K562 (cell line): ENCODE results near the gene CISD3. TPM values are rescaled to one million over a fixed set of nuclear protein-coding genes. Genes with fewer than 3 reads are reported as not detected.

Source experiments
- ATAC-seq: fragments of 200-7000 bp; cut with Tn5 transposase; 3 replicates; pipeline ENCODE4 v1.9.1; 2020; ENCODE audit warnings: moderate library complexity
- BruUV-seq: library from RNA; stranded (reverse); fragments of 400-500 nt; replicated peaks from 2 replicates; lab custom pipeline; 2021; lab: Mats Ljungman, UMichigan
- CTCF ChIA-PET: fragments of 300-600 bp; formaldehyde crosslinking; extraction: SDS; loops from one replicate; lab custom pipeline; 2021; ENCODE audit warnings: low intra/inter-chr PET ratio; lab: Yijun Ruan, JAX
- POLR2A ChIA-PET: fragments of 300-600, 350-650 bp; sonication (Branson Sonifier 250); formaldehyde crosslinking; extraction: SDS; loops from one replicate; lab custom pipeline; 2021; ENCODE audit warnings: antibody characterized with exemption, inconsistent platforms; lab: Yijun Ruan, JAX
- DNase-seq, 4 experiments: peaks; one replicate each; pipeline versions ENCODE4 v3.0.0 to v3.0.0-alpha.2; 2011 to 2018; ENCODE audit warnings: low spot score in 3 of 4, mixed read lengths in 3 of 4; ENCODE audit errors: extremely low read depth in 1 of 4
- FAIRE-seq: peaks from 2 replicates; lab custom pipeline; 2011; peaks lifted over from hg19 to GRCh38; lab: Jason Lieb, UNC
- H2AFZ ChIP-seq: 2 replicates; pipeline ENCODE4 v1.6.0; 2011; ENCODE audit warnings: low read depth, low read length, control low read depth, inconsistent platforms
- H3K27ac ChIP-seq: fragments of 200-600 bp; 3 replicates; pipeline ENCODE4 v1.8.0; 2011; ENCODE audit warnings: low read depth, mild to moderate bottlenecking, control low read depth, inconsistent platforms, low read length, moderate library complexity, mixed read lengths; ENCODE audit errors: extremely low read depth
- H3K27me3 ChIP-seq, 2 experiments: fragments of 300-600 bp in 1 of 2; 2 replicates in 1 of 2; 3 replicates in 1 of 2; pipeline versions ENCODE4 v1.6.0 to v1.8.0; 2011; ENCODE audit warnings: inconsistent platforms in 2 of 2, low read length in 2 of 2, mild to moderate bottlenecking in 1 of 2, mixed read lengths in 1 of 2, moderate library complexity in 1 of 2; ENCODE audit not compliant: control insufficient read depth in 2 of 2, insufficient read depth in 2 of 2
- H3K36me3 ChIP-seq: fragments of 300-600 bp; 3 replicates; pipeline ENCODE4 v1.8.0; 2011; ENCODE audit warnings: mild to moderate bottlenecking, low read length, inconsistent platforms; ENCODE audit not compliant: control insufficient read depth, insufficient read depth
- H3K4me1 ChIP-seq, 2 experiments: fragments of 200-600 bp in 1 of 2; replicated peaks in 1 of 2; 2 replicates in 1 of 2; 3 replicates in 1 of 2; pipeline versions ENCODE4 v1.5.1 to v1.8.0; 2011; ENCODE audit warnings: inconsistent platforms in 2 of 2, low read length in 2 of 2, mild to moderate bottlenecking in 1 of 2, mixed read lengths in 1 of 2, moderate library complexity in 1 of 2; ENCODE audit not compliant: control insufficient read depth in 2 of 2, insufficient read depth in 2 of 2
- H3K4me2 ChIP-seq: 2 replicates; pipeline ENCODE4 v1.6.1; 2011; ENCODE audit warnings: low read length, control low read depth, inconsistent platforms, mixed read lengths; ENCODE audit not compliant: insufficient read depth
- H3K4me3 ChIP-seq: fragments of 200-600 bp; sonication (generic), shearing (Covaris generic); 2 replicates; pipeline ENCODE4 v1.5.1; 2016; ENCODE audit warnings: control low read depth, inconsistent platforms
- H3K79me2 ChIP-seq: fragments of 200-600 bp; 3 replicates; pipeline ENCODE4 v1.8.0; 2011; ENCODE audit warnings: low read length, inconsistent platforms; ENCODE audit not compliant: control insufficient read depth, insufficient read depth
- H3K9ac ChIP-seq, 2 experiments: 2 replicates each; pipeline versions ENCODE4 v1.6.0 to v1.6.1; 2011; ENCODE audit warnings: low read depth in 2 of 2, low read length in 2 of 2, control low read depth in 1 of 2, inconsistent platforms in 1 of 2, mild to moderate bottlenecking in 1 of 2, mixed read lengths in 1 of 2; ENCODE audit not compliant: insufficient read depth in 1 of 2
- H3K9me1 ChIP-seq: one replicate; pipeline ENCODE4 v1.6.0; 2011; ENCODE audit warnings: inconsistent platforms, mild to moderate bottlenecking, low read length, moderate library complexity; ENCODE audit not compliant: control insufficient read depth, insufficient read depth
- H3K9me3 ChIP-seq: replicated peaks from 2 replicates; pipeline ENCODE4 v1.5.1; 2011; ENCODE audit warnings: low read depth, low read length, inconsistent platforms; ENCODE audit not compliant: control insufficient read depth, insufficient read depth
- H4K20me1 ChIP-seq: replicated peaks from 2 replicates; pipeline ENCODE4 v1.6.1; 2011; ENCODE audit warnings: low read length, inconsistent platforms, mixed read lengths; ENCODE audit not compliant: control insufficient read depth, insufficient read depth
- DMBX1 ChIP-seq: fragments of 250-450 bp; sonication (Bioruptor Pico); IDR thresholded peaks from 2 replicates; pipeline ENCODE4 v1.8.0; 2022; ENCODE audit warnings: inconsistent platforms, mild to moderate bottlenecking, moderate library complexity, borderline replicate concordance
- HDAC6 ChIP-seq: IDR thresholded peaks from 2 replicates; pipeline ENCODE4 v1.6.1; 2012; ENCODE audit warnings: low read depth, mild to moderate bottlenecking, control low read depth, inconsistent platforms, low read length, moderate library complexity
- KHSRP ChIP-seq: fragments of 450-650 bp; IDR thresholded peaks from 2 replicates; pipeline ENCODE4 v1.6.1; 2017
- NELFE ChIP-seq: IDR thresholded peaks from 2 replicates; pipeline ENCODE4 v1.6.1; 2011; ENCODE audit warnings: mild to moderate bottlenecking; ENCODE audit not compliant: insufficient read depth, insufficient read length
- NR2C2 ChIP-seq, 2 experiments: fragments of 200-800 bp in 1 of 2; sonication (Bioruptor generic) in 1 of 2; sonication (generic) in 1 of 2; formaldehyde crosslinking in 1 of 2; IDR thresholded peaks; 2 replicates each; pipeline versions ENCODE4 v1.6.1 to v1.8.0; 2016 to 2022; ENCODE audit warnings: mild to moderate bottlenecking in 1 of 2, missing compliant biosample characterization in 1 of 2, missing genetic modification characterization in 1 of 2, missing genetic modification reagents in 1 of 2
- RCOR1 ChIP-seq, 2 experiments: IDR thresholded peaks; 2 replicates each; pipeline ENCODE4 v1.6.1; 2012; ENCODE audit warnings: low read depth in 2 of 2, low read length in 2 of 2, borderline replicate concordance in 1 of 2, improper control_type of control experiment in 1 of 2
- WGBS: fragments of 100-300 bp; shearing (Covaris generic); methylation state at CpG from one replicate; pipeline ENCODE4 v1.1.6; 2016; ENCODE audit warnings: low coverage, mixed read lengths; ENCODE audit not compliant: insufficient coverage; ENCODE audit errors: missing lambda C conversion rate; 5-methylcytosine and 5-hydroxymethylcytosine counted together
- in situ Hi-C: fragments of 300-500 bp; cut with MboI; formaldehyde crosslinking; loops from 4 replicates; pipeline ENCODE4 v1.15.0; 2018; ENCODE audit warnings: inconsistent platforms, mixed read lengths
- intact Hi-C: fragments of 100-400 bp; cut with micrococcal nuclease; formaldehyde crosslinking; loops from 2 replicates; pipeline ENCODE4 v1.14.2; 2022
- polyA plus RNA-seq, 8 experiments: library from polyadenylated mRNA; depleted of rRNA in 4 of 8; stranded (reverse) in 5 of 8; unstranded in 3 of 8; fragments of >200 nt; fragmentation: Nextera tagmentation in 2 of 8; fragmentation: Illumina TruSeq in 1 of 8; extraction: Ambion mirVana in 2 of 8; extraction: Trizol in 1 of 8; gene quantifications; 2 replicates each; pipeline versions ENCODE4 v1.2.1 to v1.2.3, GENCODE V29; 2011 to 2014; ENCODE audit warnings: inconsistent platforms in 1 of 8, missing spikeins in 1 of 8
- total RNA-seq, 7 experiments: library from RNA; depleted of rRNA in 6 of 7; stranded (reverse); fragments of >200 nt in 6 of 7; fragmentation: Illumina TruSeq in 2 of 7; extraction: Trizol in 2 of 7; gene quantifications; 2 replicates each; pipeline versions ENCODE4 v1.2.1 to v1.2.3, GENCODE V29; 2011 to 2021; ENCODE audit warnings: low replicate concordance in 1 of 7

The CISD3 gene
- total and polyA plus RNA-seq, 9 of the 15 experiments (the other 6 are each of a cell fraction or from before 2014, with no cell fraction given), result 5.0 to 60.7 (median 15.7) TPM

DNA sequence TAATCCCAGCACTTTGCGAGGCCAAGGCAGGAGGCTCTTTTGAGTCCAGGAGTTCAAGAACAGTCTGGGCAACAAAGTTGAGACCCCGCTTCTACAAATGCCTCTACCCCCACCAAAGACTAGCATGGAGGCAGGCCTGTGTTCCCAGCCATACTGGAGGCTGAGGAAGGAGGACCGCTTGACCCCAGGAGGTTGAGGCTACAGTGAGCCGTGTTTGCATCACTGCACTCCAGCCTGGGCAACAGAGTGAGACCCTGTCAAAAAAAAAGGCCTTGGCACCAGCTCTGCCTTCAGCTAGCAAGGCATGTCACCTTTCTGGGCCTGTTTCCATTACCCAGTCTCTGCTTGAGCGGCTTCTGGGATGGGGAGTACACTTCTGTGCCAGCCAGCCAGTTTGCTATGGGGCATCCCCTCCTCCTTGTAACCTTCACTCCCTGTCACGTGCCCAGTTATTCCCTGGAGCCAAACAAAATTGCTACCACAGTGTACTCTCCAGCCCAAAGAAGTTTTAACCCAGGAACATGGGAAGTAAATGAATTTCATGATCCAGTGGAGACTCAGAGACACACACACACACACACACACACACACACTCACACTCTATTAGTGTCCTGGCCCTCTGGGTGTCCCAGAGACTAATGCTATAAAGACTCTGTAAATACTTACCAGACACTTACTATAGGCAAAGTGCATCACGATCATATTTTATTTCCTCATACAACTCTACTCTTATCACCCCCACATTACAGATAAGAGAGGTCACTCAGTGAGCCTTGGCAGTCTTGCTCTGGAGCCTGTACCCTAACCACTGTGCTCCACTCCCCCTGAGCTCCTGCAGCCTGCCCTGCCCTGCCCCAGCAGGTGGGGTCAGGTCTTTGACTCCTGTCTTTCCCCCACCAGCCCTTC, 2.5 kb downstream of the CISD3 start:
- no peak for DNase-seq
- Histone ChIP-seq H4K20me1 (0 out of 2 replicates have a peak, but pooled peaks cover 3% of the 10 kb centered on the region), H2AFZ (no peak overlapping the region), H3K9me1 (peaks cover 3% of the 10 kb centered on the region), H3K4me3 (0 out of 2 replicates have a peak overlapping the region, but pooled peaks have one; percentile 2), H3K36me3 (peaks cover 54% of the 10 kb centered on the region; the same call in 2 of the 3 replicates), H3K9me3 (no peaks in the 10 kb centered on the region), H3K4me1 (peaks cover 42 to 76% of the 10 kb centered on the region in 2 experiments), H3K9ac (peak overlapping the region in 1 of 2 experiments; percentile 96; a peak in 2 of 4 replicates), H3K27me3 (no peaks in the 10 kb centered on the region), H3K4me2 (no peak overlapping the region), H3K79me2 (peaks cover 24% of the 10 kb centered on the region), H3K27ac (no peak overlapping the region)
- ChIA-PET POLR2A (interaction anchor here (0.6 to 1.2 kb wide), 3 partner anchors 12 to 298 kb away, joined by 3 read pairs; no protein-coding TSS in a partner anchor), CTCF (interaction anchor here (1.1 kb wide), 1 partner anchor 56 kb away, joined by 3 read pairs; no protein-coding TSS in a partner anchor)
- in situ Hi-C loops (loop anchor here (5.0 kb wide), 1 partner anchor 55 kb away; no protein-coding TSS in a partner anchor), intact Hi-C loops (no loop called here)
- TF ChIP-seq KHSRP (no peak), NELFE (no peak), HDAC6 (no peak), RCOR1 (IDR thresholded peaks at IDR 0.05; ENCODE audit: borderline replicate concordance in 1 of 2, low read depth in 2 of 2, low read length in 2 of 2) (no peak), NR2C2 (CRISPR knock-in tag; IDR thresholded peaks at IDR 0.05) (no peak), NR2C2 (tag; IDR thresholded peaks at IDR 0.05) (0 out of 2 replicates have a peak, but pooled peaks have one; percentile 13), DMBX1 (no peak)
- 89% methylated on average over 7 of the region's 7 CpGs for WGBS
- no peak for FAIRE-seq
- no peak for ATAC-seq
- BruUV-seq, result no TSS peak
